Sigmoid colon (tissue), 4 donors: Measurements from ENCODE around the gene MTA3.

ENCODE experiments used
- CTCF ChIP-seq, 4 experiments: fragments of 450-650 bp in 3 of 4; fragments of 200-600 bp in 1 of 4; IDR thresholded peaks; one replicate each; pipeline ENCODE4 v1.5.1; 2016 to 2019; ENCODE audit warnings: antibody characterized with exemption in 4 of 4, mild to moderate bottlenecking in 3 of 4, moderate library complexity in 2 of 4
- EP300 ChIP-seq, 4 donors: sonication (generic); formaldehyde crosslinking; IDR thresholded peaks; one replicate each; pipeline ENCODE4 v1.6.1; 2017; ENCODE audit warnings: antibody characterized with exemption in 4 of 4
- POLR2A ChIP-seq, 2 donors: fragments of 450-650 bp; IDR thresholded peaks; one replicate each; pipeline ENCODE4 v1.6.1; 2016; ENCODE audit warnings: antibody characterized with exemption in 2 of 2, mild to moderate bottlenecking in 2 of 2, moderate library complexity in 2 of 2
- POLR2AphosphoS5 ChIP-seq, 4 donors: sonication (generic); formaldehyde crosslinking; IDR thresholded peaks; one replicate each; pipeline ENCODE4 v1.6.1; 2017; ENCODE audit warnings: antibody characterized with exemption in 4 of 4

GRCh38 chr2:42712934-42713333 is 144.5 kb downstream of the MTA3 start:
- TF ChIP-seq EP300 (IDR thresholded peaks at IDR 0.05): no peak
- no peak for TF ChIP-seq CTCF (IDR thresholded peaks at IDR 0.05)
- TF ChIP-seq POLR2A (IDR thresholded peaks at IDR 0.05): no peak
- TF ChIP-seq POLR2AphosphoS5 (IDR thresholded peaks at IDR 0.05): no peak
